A549 (cell line): Measurements from ENCODE around the gene TEX2. TPM values are rescaled to one million over a fixed set of nuclear protein-coding genes. Genes with fewer than 3 reads are reported as not detected.

ENCODE experiments used
- ATAC-seq, 2 experiments: fragments of 200-7000 bp in 1 of 2; fragments of >200 bp in 1 of 2; cut with Nextera tagmentation in 1 of 2; cut with Tn5 transposase in 1 of 2; 3 replicates each; pipeline versions ENCODE4 v1.8.0 to v1.9.1; 2018 to 2020; ENCODE audit warnings: mild to moderate bottlenecking in 1 of 2, moderate library complexity in 1 of 2
- CTCF ChIA-PET: fragments of 300-600 bp; sonication (Branson Sonifier 250); formaldehyde crosslinking; extraction: SDS; loops from one replicate; lab custom pipeline; 2021; ENCODE audit warnings: antibody characterized with exemption, inconsistent platforms; lab: Yijun Ruan, JAX
- POLR2A ChIA-PET: fragments of 350-600 bp; formaldehyde crosslinking; extraction: SDS; loops from one replicate; lab custom pipeline; 2021; ENCODE audit warnings: antibody characterized with exemption, inconsistent platforms; lab: Yijun Ruan, JAX
- DNase-seq, 2 experiments: peaks; one replicate each; pipeline versions ENCODE4 v3.0.0 to v3.0.0-alpha.2; 2011 to 2016; ENCODE audit warnings: low read depth in 1 of 2, low spot score in 1 of 2
- FAIRE-seq: peaks from 2 replicates; lab custom pipeline; 2011; peaks lifted over from hg19 to GRCh38; lab: Jason Lieb, UNC
- H3K27ac ChIP-seq, 2 experiments: fragments of >200 bp; sonication (Bioruptor Twin); formaldehyde crosslinking; 3 replicates each; pipeline ENCODE4 v1.5.1; 2016 to 2017
- H3K4me1 ChIP-seq: fragments of >200 bp; sonication (Bioruptor Twin); formaldehyde crosslinking; 3 replicates; pipeline ENCODE4 v1.6.1; 2016
- H3K4me2 ChIP-seq: fragments of >200 bp; sonication (Bioruptor Twin); formaldehyde crosslinking; 3 replicates; pipeline ENCODE4 v1.6.1; 2016
- H3K4me3 ChIP-seq: fragments of >200 bp; sonication (Bioruptor Twin); formaldehyde crosslinking; 3 replicates; pipeline ENCODE4 v1.5.1; 2016
- H3K9me3 ChIP-seq: fragments of >200 bp; sonication (Bioruptor Twin); formaldehyde crosslinking; 3 replicates; pipeline ENCODE4 v1.6.1; 2016
- CTCF ChIP-seq: fragments of >200 bp; sonication (Bioruptor Twin); formaldehyde crosslinking; IDR thresholded peaks from 3 replicates; pipeline ENCODE4 v1.5.1; 2016
- FOSB ChIP-seq: fragments of 250-450 bp; sonication (Bioruptor Pico); IDR thresholded peaks from 2 replicates; pipeline ENCODE4 v1.5.0; 2020; ENCODE audit warnings: mild to moderate bottlenecking, moderate library complexity
- HEYL ChIP-seq: fragments of 250-450 bp; sonication (Bioruptor Pico); IDR thresholded peaks from 2 replicates; pipeline ENCODE4 v1.8.0; 2021; ENCODE audit warnings: mild to moderate bottlenecking, moderate library complexity
- JUN ChIP-seq, 2 experiments: fragments of >200 bp; sonication (Bioruptor Twin); formaldehyde crosslinking; IDR thresholded peaks; 2 replicates in 1 of 2; 3 replicates in 1 of 2; pipeline ENCODE4 v1.6.1; 2016 to 2017
- PBX3 ChIP-seq: IDR thresholded peaks from 2 replicates; pipeline ENCODE4 v1.6.1; 2012
- PHF8 ChIP-seq: fragments of 200-600 bp; sonication (generic); IDR thresholded peaks from 2 replicates; pipeline ENCODE4 v1.6.1; 2016; ENCODE audit warnings: low read depth, mild to moderate bottlenecking, antibody characterized with exemption, moderate library complexity, borderline replicate concordance
- POLR2A ChIP-seq: IDR thresholded peaks from 2 replicates; pipeline ENCODE4 v1.6.1; 2012; ENCODE audit warnings: mild to moderate bottlenecking, low read length
- RAD21 ChIP-seq, 2 experiments: fragments of >200 bp in 1 of 2; sonication (Bioruptor Twin) in 1 of 2; formaldehyde crosslinking in 1 of 2; IDR thresholded peaks in 1 of 2; conservative IDR thresholded peaks in 1 of 2; 2 replicates in 1 of 2; 3 replicates in 1 of 2; pipeline ENCODE4 v1.6.1; 2012 to 2018; ENCODE audit warnings: inconsistent platforms in 1 of 2
- RARB ChIP-seq: fragments of 250-450 bp; sonication (Bioruptor Pico); IDR thresholded peaks from 2 replicates; pipeline ENCODE4 v1.8.0; 2021; ENCODE audit warnings: mild to moderate bottlenecking, moderate library complexity
- REST ChIP-seq: fragments of 200-600 bp; sonication (generic); IDR thresholded peaks from 2 replicates; pipeline ENCODE4 v1.6.1; 2016; ENCODE audit warnings: antibody characterized with exemption, mild to moderate bottlenecking, moderate library complexity
- RNF2 ChIP-seq: fragments of 200-600 bp; sonication (generic); IDR thresholded peaks from 2 replicates; pipeline ENCODE4 v1.6.1; 2016; ENCODE audit warnings: low read depth, mild to moderate bottlenecking, antibody characterized with exemption, moderate library complexity, borderline replicate concordance
- USF2 ChIP-seq: fragments of 450-650 bp; IDR thresholded peaks from 2 replicates; pipeline ENCODE4 v1.6.1; 2014; ENCODE audit warnings: antibody characterized with exemption
- ZFP36 ChIP-seq: fragments of 450-650 bp; IDR thresholded peaks from 2 replicates; pipeline ENCODE4 v1.6.1; 2014; ENCODE audit warnings: borderline replicate concordance; ENCODE audit not compliant: partially characterized antibody
- ZSCAN20 ChIP-seq: fragments of 250-450 bp; sonication (Bioruptor Pico); IDR thresholded peaks from 2 replicates; pipeline ENCODE4 v1.8.0; 2022; ENCODE audit warnings: mild to moderate bottlenecking, moderate library complexity
- WGBS: methylation state at CpG from one replicate; pipeline ENCODE4 v1.1.6; 2017; ENCODE audit errors: missing lambda C conversion rate; 5-methylcytosine and 5-hydroxymethylcytosine counted together
- polyA plus RNA-seq, 4 experiments: library from polyadenylated mRNA; depleted of rRNA in 3 of 4; stranded (reverse); fragments of >200 nt; fragmentation: RNase III in 1 of 4; extraction: RNeasy Plus Mini Kit Qiagen cat#74134 plus additional on column Dnase treatment in 1 of 4; gene quantifications; 2 replicates in 3 of 4; 3 replicates in 1 of 4; pipeline ENCODE4 v1.2.3, GENCODE V29; 2011 to 2017

TEX2 gene
- polyA plus RNA-seq, 2 of the 4 experiments (the other 2 are of a cell fraction) = 9.3 to 16.2 TPM

GRCh38 chr17:64152428-64153125 lies 110.5 kb downstream of the TEX2 start (continued):
- TF ChIP-seq PBX3 = no peak
- TF ChIP-seq, all 56 proteins: peak for 0

GRCh38 chr17:64151016-64151368 lies 112.1 kb downstream of the TEX2 start:
- no peak for FAIRE-seq

More at GRCh38 chr17:64151016-64151368, 112.1 kb downstream of the TEX2 start:
- DNase-seq (no peak), ATAC-seq (no peak)
- Histone ChIP-seq H3K4me3 (no peak overlapping the region), H3K4me1 (peaks cover 19% of the 10 kb centered on the region; the same call in 2 of the 3 replicates), H3K9me3 (no peaks in the 10 kb centered on the region), H3K4me2 (no peak overlapping the region), H3K27ac (peak overlapping the region in 1 of 2 experiments; percentile 8; a peak in 1 of 6 replicates)
- 98% methylated on average over 1 of the region's 1 CpG for WGBS
- TF ChIP-seq PHF8 (no peak), ZFP36 (no peak), CTCF (no peak), ZSCAN20 (CRISPR knock-in tag) (no peak), POLR2A (no peak), RNF2 (no peak), RARB (CRISPR knock-in tag) (no peak), REST (no peak), JUN (IDR thresholded peaks at IDR 0.05) (no peak), RAD21 (conservative IDR thresholded peaks at IDR 0.05 in 1 of 2, IDR thresholded peaks at IDR 0.05 in 1 of 2) (no peak), HEYL (CRISPR knock-in tag) (no peak), FOSB (CRISPR knock-in tag) (no peak), USF2 (no peak)
- POLR2A ChIA-PET = no interaction called here
- CTCF ChIA-PET = interaction anchor here (1.0 to 2.8 kb wide), 3 partner anchors 15 to 232 kb away, joined by 3 to 11 read pairs (median 4); partner anchors contain the start of gene GH1
